Fibroblast of upper back skin (primary cell): Measurements from ENCODE around the gene ZNF33B.
"Not testable (repeated sequence)": the region's sequence is repeated elsewhere in the genome, so short reads cannot be mapped to it uniquely, and the experiment has no call there.

ENCODE experiments used
- DNase-seq: peaks from one replicate; pipeline ENCODE4 v3.0.0-alpha.2; 2013

Gene ZNF33B

GRCh38 chr10:42609872-42610271 is 28.5 kb downstream of the ZNF33B start:
- no peak for DNase-seq

DNA sequence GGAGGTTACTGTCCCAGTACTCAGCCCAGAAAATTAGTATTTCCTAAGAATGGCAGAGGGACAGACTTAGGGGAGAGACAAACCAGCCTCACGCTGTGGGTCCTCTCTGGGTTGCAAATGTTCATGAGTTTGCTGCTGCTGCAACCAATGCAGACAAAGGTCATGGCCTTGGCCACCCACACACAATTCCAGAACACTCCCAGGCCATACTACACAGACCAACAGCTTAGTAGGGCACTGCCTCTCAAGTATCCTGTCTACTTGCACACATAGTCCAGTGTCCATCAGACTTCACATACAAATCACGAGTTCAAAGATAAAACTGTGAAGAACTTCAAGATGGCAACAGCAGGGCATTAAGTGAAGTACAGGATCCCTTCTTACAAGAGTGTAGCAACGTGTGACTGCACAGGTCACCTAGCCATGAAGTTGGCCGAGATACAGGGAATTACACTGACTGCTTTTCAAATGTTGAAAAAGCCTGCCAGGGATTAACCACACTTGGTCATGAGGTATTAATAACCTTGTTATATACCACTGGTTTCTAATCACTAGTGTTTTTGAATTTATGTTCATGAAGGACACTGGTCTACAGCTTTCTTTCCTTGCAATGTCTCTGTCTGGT is 40.0 kb downstream of the ZNF33B start:
- DNase-seq: no peak

DNA sequence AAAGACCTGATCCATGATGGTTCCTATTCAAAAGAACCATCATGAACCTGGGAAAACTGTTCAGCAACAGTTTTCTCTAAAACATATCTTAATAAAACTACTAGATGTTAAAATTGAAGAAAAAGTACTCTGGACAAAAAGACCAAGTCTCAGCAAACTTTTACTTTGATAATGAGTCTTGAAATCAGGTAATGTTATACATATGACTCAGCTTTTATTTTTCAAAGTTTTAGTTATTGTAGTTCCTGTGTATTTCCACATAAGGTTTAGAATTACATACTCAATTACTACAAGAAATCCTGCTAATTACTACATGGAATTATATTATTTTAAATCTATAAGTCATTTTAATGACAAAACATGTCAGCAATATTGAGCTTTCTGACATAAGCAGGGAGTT is 42.2 kb downstream of the ZNF33B start:
- DNase-seq: no peak

GRCh38 chr10:42594246-42594650 is 44.1 kb downstream of the ZNF33B start:
- DNase-seq: peak; percentile 0

- DNase-seq: no peak
These were observed 45.1 kb downstream of the ZNF33B start for GRCh38 chr10:42593284-42593683.

GRCh38 chr10:42583828-42584227 is 54.5 kb downstream of the ZNF33B start:
- DNase-seq: no peak

GRCh38 chr10:42578019-42578418 is 60.4 kb downstream of the ZNF33B start:
- DNase-seq: no peak

DNA sequence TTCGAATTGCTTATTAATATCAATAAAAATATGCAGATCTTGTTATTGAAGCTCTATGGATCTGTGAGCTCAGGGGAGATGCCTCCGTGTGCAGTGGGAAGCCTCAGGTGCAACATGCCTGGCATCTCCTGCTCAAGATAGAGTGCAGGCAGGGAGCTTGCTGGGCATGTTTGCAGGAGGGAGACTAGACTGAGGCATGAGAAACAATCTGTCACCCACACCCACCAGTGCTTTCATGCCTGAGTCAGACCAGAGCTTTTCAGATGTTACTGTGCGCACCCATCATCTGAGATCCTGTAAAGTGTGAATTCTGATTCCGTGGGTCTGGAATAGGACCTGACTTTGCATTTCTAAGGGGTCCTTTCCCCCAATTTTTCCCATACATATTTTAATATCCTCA is 62.0 kb downstream of the ZNF33B start:
- DNase-seq: no peak

DNA sequence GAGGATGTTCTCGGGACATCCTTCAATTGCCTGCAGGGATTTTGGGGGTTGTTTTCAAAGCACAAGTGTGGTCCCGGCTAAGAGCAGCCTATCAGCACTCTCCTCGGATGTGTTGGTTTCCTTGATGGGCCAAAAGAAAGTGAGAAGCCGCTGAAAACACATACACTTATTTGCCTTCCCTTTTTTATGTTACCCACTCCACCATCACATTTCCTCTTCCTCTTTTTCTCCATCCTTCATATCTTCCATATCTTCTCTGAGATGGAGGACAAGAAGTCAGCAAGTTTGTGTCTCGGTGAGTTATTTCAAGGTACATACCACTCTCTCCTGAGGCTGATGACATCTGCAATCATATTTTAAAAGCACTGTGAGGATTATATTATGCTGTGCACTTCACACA is 64.0 kb downstream of the ZNF33B start:
- DNase-seq: no peak

DNA sequence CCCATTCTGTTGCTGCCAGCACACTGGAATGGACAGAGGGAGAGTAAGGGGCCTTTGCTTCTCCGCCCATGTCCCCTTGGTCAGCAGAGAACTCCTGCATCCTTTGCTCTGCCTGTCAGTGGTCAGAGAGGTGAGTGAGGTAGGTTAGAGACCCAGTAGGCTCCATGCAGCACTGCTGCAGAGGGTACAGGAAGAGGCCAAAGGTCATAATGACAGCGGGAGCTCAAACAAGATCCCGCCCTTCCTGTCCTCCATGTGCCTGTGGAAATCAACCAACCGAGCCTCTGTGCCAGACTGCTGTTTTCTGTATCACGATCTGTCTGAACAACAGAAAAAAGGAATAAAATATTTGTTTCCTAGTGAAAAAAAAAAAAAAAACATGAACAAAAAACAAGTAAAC is 81.4 kb downstream of the ZNF33B start:
- no peak for DNase-seq

- not testable (repeated sequence) for DNase-seq
These were observed 84.8 kb downstream of the ZNF33B start for GRCh38 chr10:42553576-42553975.

- DNase-seq: no peak
These were observed 85.3 kb downstream of the ZNF33B start for GRCh38 chr10:42553064-42553407.

DNA sequence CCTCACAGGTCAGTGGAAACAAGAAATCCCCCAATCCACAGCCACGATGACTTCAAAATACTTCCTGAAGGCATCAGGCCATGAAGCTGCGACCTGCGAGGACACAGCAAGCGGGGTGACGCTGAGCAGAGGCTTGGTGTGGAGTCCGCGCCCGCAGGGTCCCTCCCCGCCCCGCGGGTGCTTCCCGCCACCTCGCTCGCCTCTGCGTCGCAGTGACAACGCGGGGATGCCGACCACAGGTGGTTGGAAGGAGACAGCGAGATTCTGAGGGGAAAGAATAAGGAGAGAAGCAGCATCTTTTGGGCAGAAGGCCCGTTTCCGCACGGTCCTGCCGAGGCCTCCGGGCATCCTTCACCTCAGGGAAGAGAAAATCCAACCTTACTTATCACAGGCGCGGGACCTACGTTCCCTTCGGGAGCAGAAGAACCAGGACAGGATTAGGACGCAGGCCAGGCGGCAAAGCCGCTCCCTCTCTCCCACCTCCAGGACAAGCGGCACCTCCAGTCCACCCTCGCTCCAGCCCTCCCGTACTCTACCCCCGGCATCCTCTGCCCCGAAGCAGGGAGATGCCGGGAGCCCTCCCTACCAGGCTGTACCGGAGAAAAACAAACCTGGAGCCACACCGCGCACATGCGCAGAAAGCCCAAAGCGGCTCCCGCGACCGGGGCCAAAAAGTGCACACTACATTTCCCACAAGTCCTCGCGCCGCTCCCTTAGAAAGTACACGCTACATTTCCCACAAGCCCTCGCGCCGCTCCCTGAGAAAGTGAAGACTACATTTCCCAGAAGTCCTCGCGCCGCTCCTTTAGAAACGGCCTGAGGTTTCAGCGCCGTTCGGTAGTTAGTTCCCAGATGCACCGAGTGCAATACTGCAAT is 85.9 kb downstream of the ZNF33B start:
- peak; percentile 97 for DNase-seq

GRCh38 chr10:42551582-42552187 is 86.7 kb downstream of the ZNF33B start:
- DNase-seq: peak; percentile 0

GRCh38 chr10:42549851-42550250 is 88.5 kb downstream of the ZNF33B start:
- no peak for DNase-seq

DNA sequence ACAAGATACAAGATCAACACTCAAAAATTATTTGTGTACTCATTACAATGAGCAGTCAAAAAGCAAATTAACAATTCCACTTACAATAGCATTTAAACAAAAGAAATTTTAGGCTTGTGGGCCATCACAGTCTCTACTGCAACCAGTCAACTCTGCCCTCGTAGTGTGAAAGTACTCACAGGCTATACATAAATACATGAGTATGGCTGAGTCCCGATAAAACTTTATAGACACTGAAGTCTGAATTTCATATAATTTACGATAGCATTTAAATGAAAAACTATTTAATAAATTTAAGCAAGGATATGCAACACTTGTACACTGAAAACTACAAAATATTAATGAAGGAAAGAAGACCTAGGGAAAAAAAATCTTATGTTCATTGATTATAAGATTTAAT is 90.1 kb downstream of the ZNF33B start:
- no peak for DNase-seq

DNA sequence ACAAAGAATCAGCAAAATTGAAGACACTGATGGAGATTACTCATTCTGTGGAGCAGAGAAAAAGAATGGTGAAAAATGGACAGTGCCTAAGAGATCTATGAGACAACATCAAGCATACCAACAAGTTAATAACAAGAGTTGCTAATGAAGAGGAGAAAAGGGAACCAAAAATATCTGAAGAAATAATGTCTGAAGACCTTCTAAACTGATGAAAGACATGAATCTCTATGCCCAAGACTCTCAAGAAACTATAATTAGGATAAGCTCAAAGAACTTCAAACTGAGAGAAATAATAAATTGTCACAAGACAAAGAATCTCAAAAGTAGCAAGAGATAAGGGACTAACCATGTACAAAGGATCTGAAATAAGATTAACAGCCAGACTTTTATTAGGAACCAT is 93.4 kb downstream of the ZNF33B start:
- no peak for DNase-seq

DNA sequence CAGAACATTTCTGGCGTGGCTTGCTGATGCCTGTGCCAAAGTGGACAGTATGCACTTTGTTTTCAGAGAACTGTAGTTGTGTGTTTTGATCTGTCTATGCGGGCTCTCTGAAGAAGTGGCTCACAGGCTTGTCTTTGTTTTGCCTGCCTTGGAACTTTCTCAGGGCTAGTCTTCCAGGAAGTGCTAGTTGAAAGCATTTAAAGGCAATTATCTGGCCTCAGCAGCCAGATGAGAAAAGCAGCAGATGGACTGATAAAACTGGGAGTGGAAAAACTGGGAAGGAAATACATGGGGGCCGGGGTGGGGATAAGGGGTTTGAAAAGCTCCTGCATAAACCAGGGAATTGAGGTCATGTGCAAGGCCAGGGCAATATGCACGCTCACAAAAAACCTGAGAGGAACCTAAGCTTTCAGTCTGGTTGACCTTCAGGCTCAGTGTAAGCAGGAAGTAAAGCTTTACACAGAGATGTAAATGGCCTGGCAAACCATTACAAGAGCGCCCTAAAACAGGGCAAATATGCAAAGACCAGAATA is 94.5 kb downstream of the ZNF33B start:
- DNase-seq: no peak
